Endothelial cell of umbilical vein (primary cell): Measurements from ENCODE around the gene NDUFS1.

Source experiments
- MYC ChIP-seq: IDR thresholded peaks from one replicate; pipeline ENCODE4 v1.6.1; 2011; ENCODE audit warnings: mild to moderate bottlenecking, low read depth, low read length
- POLR2A ChIP-seq: IDR thresholded peaks from 2 replicates; pipeline ENCODE4 v1.6.1; 2012; ENCODE audit warnings: low read depth, mild to moderate bottlenecking, control low read depth, low read length
- POLR2AphosphoS5 ChIP-seq: IDR thresholded peaks from 2 replicates; pipeline ENCODE4 v1.6.1; 2012; ENCODE audit warnings: low read depth, mild to moderate bottlenecking, control low read depth, low read length, moderate library complexity; ENCODE audit not compliant: insufficient read depth
- TF ChIP-seq, protein P1 (sequence below), 2 donors: IDR thresholded peaks; 1 replicate in 1 of 2; 2 replicates in 1 of 2; pipeline ENCODE4 v1.5.1; 2011; ENCODE audit warnings: low read length in 2 of 2, mild to moderate bottlenecking in 2 of 2, moderate library complexity in 2 of 2, control low read depth in 1 of 2, inconsistent platforms in 1 of 2, low read depth in 1 of 2; ENCODE audit not compliant: insufficient read depth in 1 of 2; ENCODE audit errors: extremely low read depth in 1 of 2

DNA sequence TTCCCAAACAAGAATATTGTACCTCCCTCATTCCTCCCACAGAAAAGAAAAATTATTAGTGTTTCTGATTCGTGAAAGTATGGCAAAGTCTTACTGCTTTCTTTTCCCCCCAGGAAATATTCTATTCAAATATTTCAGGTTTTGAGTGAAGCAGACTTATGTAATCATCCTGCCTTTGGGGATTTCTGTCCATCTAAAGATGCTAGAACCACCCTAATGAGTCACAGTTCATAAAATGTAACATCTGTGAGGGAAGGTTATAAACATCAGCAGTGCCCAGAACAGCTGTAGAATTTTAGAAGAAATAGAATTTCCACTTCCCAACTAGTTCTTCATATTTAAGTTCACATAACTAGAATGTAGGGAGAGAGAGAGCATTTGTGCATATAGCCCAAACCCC is 39.4 kb upstream of the NDUFS1 start:
- TF ChIP-seq, protein P1, sequence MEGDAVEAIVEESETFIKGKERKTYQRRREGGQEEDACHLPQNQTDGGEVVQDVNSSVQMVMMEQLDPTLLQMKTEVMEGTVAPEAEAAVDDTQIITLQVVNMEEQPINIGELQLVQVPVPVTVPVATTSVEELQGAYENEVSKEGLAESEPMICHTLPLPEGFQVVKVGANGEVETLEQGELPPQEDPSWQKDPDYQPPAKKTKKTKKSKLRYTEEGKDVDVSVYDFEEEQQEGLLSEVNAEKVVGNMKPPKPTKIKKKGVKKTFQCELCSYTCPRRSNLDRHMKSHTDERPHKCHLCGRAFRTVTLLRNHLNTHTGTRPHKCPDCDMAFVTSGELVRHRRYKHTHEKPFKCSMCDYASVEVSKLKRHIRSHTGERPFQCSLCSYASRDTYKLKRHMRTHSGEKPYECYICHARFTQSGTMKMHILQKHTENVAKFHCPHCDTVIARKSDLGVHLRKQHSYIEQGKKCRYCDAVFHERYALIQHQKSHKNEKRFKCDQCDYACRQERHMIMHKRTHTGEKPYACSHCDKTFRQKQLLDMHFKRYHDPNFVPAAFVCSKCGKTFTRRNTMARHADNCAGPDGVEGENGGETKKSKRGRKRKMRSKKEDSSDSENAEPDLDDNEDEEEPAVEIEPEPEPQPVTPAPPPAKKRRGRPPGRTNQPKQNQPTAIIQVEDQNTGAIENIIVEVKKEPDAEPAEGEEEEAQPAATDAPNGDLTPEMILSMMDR (IDR thresholded peaks at IDR 0.05; ENCODE audit: extremely low read depth in 1 of 2, insufficient read depth in 1 of 2, low read depth in 1 of 2, low read length in 2 of 2) = no peak
- TF ChIP-seq POLR2AphosphoS5 = no peak
- no peak for TF ChIP-seq POLR2A
- no peak for TF ChIP-seq MYC
